ENCODE measurements around the gene SORBS1.

Gene SORBS1

DNA sequence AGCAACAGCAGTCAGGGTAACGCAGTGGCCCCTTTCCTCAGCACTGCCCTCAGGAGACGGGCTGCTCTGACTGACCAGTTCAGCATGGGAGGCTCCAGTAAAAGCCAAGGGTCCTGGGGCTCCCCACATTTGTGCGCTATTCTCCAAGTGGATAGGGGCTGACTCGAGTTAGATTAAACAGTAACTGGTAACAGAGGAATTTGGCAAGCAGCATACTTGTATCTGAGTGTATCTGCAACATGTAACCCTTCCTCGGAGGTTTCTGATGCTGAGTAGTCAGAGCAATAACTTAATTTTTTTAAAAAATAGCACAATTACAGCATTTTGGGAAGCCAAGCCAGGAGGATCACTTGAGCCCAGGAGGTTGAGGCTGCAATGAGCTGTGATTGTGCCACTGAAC is 22.8 kb downstream of the SORBS1 start:
- DNase-seq = no peak

DNA sequence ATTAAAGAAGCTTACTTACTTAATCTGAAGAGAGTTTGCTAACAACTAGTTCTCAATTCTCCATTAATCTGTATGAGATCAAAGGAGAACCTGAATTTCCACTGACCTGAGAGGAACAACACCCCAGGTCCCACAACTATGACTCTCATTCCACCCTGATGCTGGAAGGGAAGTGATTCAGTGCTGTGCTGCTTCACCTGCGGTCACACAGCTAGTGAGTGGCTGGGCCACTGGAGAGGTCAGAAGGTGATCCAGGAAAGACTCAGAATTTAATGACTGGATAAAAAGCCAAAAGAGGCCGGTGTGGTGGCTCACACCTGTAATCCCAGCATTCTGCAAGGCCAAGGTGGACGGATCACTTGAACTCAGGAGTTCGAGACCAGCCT is 23.6 kb downstream of the SORBS1 start:
- DNase-seq = no peak

DNA sequence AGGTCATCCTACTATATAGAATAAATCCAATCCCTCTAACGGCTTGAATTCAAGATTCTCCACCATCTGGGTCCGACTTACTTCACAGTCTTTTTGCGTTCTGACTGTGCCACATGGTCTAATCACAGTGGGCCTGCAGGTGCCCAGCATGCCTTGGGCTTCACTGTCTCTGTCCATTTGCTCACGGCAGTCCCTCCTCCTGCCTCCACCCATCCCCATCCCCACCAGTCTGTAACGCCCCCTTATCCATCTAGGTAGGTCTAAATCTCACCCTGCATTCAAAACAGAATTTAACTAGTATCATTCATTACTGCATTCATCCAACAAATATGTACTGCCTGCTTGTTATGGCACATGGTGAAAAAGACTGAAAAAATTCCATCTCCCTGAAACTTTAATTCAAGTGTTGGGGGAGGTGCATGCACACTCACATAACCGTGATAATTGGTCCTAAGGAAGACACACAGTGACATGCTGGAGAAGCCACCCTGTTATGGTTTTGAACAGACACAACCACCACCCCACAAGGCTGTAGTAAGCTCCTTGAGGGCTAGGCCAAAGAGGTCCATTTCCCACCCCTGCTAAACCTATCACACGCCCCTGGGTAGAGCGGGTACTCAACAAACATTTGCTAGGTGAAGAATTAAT is 24.2 kb downstream of the SORBS1 start:
- no peak for DNase-seq

DNA sequence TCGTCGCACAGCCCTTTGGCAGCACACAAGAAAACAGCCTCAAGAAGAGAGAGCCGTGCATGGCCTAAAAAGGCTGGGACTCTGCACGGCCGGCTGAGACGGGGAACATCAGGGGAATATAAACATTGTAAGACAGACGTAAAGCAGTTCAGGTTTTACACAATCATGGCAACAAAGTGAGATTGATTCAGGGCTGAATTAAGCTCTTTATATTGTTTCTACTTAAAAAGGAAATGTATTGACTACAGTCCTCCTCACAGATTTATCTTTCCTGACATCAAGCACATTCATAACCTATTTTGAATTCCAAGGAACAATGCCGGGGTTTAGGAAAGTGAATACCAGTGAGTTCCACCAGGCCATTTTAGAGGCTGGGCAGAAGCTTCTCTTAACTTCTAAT is 25.2 kb downstream of the SORBS1 start:
- DNase-seq = no peak

DNA sequence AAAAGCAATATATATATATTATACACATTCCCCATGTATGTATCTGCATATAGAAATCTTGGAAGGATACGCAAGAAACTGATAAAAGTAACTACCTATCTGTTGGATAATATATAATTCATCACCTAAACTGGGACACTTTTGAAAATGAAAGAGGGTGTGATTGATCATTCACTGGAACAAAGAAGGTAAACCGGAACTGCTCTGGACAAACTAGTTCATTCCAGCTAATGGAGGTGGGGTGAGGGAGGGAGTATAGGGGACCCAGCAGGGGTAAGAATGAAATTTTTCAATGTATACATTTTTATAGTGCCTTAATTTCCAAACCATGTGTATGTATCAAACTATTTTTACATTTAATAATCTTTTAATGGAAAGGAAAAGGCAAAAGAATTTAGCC is 25.6 kb downstream of the SORBS1 start:
- no peak for DNase-seq

DNA sequence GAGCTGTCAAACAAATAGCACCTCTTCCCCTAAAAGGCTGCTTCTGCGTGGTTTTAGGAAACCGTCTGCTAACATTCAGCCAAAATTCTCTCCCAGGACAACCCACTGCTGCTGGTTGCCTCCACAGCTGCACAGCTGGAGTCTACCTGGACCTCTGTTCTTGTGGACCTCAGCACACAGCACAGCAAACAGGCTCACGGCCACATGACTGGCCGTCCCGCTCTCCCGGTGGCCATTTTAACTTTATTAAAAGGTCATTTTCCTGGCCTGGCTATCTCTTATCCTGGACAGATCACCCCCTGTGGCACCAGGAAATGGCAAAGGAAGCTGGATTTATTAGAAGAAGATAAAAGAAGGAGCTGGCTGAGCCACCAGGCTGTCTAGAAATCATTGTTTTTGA is 27.6 kb downstream of the SORBS1 start:
- no peak for DNase-seq

DNA sequence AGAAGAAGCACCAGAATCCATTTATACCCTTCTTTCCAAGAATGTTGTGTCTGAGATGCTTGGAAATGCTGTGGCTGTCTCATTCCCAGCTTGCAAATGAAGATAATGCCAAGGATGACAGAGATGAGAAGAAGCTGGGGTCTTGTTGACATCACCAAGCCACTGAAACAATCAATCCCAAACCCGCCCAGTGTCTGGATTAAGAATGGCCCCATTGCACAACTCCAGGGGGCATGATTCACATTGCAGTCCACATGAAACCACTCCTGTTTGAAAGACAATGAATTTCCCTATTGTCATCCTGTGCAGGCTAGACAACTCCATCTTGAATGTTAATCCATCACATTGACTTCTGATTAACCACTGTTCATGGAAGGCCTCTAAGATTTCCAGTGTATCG is 28.6 kb downstream of the SORBS1 start:
- DNase-seq = no peak

DNA sequence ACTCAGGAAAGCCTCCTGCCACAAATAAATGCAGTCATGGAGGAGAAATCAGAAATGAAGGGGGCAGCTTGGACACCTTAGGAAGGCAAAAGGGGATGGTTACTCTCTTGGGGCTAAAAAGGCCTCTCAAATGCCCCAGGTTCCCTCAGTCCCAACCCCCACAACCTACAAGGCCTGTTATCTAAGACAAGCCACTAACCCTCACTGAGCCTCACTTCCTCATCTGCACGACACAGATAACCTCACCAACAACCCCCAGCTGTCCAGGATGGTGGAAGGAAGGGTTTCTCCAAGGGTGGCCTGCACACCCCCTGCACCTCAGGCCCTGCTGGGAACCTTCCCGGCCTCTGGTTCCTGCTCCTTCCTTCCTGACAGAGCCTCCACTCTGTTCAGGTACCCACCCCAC is 29.2 kb downstream of the SORBS1 start:
- no peak for DNase-seq

DNA sequence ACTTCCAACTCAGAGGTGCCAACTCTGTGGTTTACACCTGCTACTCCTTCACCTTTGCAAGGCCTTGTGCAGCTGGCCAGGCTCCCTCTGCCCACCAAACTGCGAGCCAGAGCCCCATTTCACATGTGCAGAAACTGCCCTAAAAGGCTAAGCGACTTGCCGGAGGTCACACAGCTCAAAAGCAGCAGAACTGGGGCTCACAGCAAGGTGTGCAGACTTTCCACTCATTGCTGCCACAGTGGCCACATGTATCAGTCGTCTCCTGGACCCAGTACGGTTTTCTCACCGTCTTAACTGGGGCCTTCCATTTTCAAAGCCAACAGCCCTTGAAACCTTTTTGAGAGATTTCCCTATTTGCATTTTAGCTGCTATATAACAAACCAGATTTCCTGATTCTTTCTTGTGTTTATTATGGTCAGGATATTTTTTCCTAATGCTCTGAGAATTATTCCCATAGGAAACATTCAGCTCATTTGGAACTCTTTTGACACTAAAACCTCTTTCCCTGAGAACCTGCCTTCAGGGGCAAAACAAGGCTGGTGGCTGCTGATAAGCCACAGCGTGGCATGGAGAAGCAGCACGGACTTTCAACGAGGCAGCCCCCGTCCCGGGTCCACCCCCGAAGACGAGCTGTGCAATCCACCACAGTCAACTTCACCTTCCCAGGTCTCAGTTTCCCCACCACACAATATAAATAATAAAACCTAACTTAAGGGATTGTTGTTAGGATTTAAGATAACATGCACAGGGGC is 29.9 kb downstream of the SORBS1 start:
- no peak for DNase-seq

DNA sequence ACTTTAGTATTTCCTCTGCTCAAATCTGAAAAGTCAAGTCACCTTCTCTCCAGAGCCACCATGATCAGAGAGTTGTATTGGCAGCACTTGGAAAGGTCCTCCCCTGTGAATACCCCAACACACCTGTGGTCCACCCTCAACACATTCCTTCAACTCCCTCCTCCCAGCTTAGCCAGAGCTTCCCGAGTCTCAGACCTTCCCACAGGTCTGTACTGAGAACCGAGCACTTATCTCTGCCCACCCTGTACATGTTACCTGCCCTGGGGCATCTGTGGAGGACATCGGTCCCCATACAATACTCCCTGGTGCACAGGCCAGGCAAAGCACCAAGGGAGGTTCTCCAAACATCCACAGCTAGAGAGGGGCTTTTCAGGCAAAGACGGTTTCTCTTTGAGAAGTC is 30.6 kb downstream of the SORBS1 start:
- DNase-seq = no peak

DNA sequence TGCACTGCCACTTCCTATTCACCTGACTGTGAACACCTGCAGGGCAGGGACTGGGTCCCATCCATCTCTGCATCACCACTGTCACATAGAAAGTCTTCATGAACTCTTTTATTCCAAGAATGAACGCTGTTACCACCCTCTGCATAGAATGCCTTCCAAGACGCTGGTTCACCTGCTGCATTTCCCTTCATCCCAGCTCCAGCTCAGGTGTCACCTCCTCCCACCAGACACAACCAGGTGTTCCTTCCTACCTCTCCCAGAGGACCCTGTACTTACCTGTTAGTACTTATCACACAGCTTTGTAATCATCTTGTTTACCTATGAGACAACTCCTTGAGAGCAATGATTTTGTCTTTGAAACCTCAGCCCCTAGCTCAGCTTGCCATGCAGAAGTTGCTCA is 31.1 kb downstream of the SORBS1 start:
- DNase-seq = no peak

DNA sequence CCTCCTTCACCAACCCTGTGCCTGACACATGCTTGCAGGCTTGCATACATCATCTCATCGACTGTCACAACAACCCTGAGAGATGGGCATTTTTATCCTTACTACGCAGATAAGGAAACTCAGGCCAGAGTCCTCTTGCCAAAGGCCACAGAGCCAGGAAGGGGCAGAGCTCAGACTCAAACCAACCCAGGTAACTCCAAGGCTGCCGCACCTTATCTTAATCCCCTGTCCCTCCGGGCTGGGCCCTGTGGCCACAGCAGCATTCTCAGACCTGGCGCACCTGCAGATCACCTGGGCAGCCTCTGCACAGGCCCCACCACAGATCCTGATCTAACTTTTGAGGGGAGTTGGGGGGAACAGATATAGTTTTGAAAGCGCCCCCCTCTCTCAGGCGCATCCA is 35.1 kb downstream of the SORBS1 start:
- DNase-seq = no peak

DNA sequence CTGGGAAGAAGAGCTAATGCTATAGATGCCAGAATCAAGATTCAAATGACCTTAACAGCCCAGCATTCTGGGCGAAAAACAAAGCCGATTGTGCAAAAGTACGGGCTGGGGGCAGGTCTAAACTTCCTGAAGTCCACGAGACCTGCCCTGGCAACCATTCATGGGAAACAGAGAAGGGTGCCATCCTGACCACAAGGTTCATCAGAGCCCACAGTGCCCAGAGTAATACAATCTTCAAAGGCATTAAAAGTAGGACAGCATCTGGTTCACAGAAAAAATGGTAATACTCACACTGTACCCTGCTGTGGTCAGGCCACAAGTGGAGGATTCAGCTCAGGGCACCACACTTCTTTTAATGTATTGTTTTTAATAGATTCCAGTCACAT is 36.1 kb downstream of the SORBS1 start:
- no peak for DNase-seq

DNA sequence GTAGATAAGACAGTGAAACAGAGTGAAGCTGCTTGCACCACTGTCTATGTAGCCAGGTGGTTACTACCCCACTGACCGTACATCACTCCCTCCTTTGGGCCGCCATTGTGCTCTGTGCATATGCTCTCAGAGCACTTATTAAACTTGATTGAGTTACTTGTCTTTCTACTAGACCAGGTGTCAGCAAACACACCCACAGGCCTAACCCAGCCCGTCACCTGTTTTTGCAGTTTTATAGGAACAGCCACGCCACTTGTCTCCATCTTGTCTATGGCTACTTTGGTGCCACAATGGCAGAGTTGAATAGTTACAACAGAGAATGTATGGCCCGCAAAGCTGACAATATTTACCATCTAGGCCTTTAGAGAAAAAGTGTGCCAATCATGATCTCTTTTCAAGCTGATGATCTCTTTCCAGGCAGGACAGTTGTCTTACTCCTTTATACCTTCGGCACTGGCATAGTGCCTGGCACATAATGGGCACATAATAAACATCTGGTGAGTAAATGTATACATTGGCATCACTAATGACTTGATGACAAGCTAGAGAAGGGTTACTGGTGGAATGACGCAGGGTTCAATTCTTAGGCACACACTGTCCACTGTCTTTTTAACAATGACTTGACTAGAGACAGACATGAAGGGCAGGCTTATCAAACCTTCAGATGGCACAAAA is 36.7 kb downstream of the SORBS1 start:
- DNase-seq = no peak

DNA sequence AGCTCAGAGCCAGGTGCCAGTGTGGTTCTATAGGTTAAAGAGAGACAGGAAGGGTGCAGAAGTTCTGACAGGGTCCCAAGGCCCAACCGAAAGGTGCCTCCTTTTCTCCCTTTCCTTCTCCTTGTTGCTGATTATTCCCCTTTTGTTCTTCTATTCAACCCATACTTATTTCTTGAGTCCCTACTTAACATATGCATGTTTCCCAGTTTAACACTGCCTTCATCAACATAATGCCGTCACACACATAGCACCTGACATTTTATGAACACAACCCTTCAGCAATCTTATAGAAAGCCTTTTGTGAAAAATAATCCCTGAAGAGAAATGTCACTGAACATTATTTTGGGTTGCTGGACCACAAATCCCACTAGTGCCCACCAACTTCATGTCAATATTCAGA is 39.1 kb downstream of the SORBS1 start:
- DNase-seq = no peak

DNA sequence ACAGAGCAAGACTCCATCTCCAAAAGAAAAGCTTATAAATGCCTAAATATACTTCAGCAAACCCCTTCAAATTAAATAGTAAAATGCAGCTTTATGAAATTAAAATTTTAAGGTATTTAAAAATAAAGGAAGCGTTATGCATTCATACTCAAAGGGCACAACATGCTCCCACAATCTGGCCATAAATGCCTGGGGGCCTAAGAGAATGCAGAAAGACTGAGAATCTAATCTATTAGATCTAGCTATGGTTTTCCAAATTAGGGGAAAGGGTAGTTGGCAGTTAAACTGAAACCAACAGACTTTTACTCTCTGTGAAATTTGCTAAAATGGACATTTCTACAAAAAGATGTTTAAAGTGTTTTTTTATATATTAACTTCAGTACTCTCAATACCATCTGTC is 40.6 kb downstream of the SORBS1 start:
- DNase-seq = no peak

DNA sequence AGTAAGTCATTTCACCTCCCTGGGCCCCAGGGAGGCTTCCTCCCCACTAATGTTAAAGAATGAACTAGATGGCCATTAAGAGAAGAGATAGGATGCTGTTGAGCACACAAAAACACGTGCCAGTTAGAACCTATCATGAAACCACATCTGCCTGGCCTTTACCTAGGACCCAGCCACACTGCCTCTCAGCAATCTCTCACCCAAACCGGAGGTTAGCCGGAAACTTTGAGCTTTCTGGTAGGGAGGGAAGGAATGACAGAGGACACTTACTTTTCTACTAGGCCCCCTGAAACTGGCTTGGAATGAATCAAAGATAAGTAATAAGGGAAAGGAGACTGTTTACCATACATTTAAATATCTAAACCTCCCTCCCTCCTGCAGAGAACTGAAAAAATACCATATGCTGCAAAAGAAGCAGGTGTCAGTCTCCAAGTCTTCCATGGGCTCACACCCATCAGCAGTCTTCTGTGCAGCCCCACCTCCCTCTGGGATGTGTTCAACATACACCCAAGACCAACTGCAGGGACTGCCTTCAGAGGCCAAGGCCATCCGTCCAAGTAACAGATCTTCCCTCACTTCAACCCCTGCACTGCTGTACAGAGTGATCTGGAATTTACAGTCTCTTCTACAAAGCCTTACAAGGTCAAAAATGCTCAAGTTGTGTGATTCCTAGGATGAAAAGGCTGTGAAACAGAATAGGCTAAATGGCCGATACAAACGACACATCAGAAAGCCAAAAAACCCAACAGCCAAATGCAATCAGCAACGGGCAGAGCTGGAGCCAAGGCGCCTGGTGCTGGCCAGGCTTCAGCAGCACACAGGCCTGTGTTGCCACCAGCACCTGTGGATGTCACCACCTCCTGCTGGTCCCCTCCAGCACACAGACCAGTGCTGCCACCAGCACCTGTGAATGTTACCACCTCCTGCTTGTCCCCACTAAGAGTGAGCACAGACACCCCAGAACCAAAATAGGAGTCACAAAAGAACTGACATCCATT is 42.4 kb downstream of the SORBS1 start:
- no peak for DNase-seq

DNA sequence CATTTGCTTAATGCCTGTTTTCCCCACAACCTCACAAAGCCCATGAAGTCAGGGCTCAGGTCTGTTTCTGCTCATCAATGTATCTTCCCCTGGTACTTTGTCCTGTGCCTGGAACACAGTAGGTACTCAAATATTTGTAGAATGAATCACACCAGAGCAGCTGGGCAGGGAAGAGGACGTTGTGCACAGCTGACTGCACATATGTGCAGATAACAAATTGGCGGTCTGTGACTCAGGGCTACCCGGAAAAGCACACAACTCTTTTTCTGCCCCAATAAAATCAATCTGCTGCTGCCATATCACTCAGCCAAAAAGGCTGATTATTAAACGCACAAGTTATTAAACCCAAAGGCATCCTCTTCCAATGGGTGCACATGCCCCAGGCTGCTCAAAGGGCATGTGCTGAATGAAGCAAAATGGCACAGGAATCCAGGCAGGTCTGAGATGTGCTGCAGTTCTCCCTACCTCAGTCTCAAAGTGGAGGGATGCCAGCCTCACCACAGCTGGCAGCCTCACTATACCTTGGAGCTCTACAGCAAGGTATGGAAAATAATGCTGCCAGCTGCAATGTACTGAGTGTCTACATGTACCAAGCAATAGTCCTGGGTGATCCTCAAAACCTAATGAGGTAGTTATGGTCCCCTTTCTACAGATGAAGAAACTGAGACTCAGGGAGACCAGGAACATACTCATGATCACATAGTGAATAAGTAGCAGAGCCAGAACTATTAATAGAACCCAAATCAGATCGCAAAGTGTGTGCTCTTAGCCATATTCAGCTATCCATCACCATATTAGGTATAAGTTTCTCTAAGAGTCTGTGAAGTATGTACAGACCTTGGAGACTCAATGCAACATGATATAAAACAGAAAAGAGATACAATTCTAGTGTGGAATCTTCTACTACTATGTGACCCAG is 43.4 kb downstream of the SORBS1 start:
- DNase-seq = no peak

DNA sequence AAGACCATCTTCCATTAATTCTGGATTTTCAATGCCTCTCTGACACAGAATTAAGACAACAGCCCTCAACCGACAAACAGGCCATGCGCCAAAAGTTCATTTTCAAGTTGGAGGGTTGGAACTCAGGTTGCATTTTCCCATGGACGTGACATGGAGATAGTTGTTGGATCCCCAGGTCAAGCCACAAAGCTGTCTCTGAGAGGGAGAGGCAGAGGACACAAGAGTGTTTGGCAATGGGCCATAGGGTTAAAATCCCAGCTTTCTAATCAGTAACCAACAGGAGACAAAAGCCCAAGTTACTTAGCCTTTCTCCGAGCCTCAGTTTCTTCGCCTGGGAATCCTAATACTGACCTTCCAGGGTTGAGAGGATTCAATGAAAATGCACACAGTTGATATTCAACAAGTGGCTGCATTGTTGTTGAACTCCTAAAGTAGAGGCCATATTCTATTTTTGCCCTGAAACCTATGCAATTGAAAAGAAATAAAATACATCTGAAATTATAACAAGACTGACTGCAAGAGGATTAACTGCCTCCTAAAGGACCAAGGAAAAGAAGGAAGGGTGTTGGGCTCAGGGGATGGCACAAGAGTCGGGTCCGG is 44.3 kb downstream of the SORBS1 start:
- no peak for DNase-seq

DNA sequence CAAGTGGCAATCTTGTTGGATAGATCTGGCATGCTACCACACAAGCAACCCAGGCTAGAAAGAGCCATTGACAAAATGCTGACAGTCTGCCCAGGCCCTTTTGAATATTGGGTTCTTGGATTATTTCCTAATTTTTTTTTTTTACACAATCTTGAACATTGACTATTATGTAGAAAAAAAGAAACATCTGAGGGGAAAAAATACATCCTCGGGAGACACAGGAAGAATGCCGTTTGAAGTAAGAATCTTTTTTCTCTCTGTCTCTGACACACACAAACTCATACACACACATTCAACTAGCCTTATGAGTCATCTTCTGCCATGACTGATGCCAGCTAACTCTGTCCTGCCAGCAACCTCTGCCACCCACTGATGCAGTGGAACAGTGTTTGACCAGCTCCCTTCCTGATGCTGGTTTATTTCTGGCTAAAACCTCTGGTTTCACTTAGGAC is 47.2 kb downstream of the SORBS1 start:
- DNase-seq = no peak

DNA sequence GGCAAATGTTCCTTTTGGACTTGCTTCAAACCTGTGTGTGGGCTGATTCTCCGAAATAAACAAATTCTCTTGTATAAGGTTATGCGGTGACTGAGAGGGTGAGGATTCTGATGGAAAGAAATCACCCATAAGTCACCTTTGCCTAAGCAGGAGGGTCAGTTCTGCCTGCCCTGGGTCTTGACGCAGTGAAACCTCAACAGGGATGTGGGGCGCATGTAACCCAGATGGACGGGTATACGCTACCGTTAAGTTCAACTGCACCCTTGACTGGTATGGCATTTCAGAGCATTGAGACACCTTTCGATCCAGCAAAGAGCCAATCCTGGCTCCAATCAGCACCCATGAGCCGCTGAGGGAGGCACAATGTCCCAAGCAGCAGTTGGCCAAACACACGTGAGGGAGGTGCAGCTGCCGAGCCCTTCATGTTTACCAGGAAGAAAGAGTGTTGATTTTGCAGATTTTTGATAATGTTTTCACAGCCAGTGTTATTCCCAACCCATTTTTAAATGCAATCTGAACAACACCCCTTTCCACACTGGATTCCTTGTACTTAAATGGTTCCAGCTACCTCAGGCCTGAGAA is 48.1 kb downstream of the SORBS1 start:
- no peak for DNase-seq
